ENCODE results near the gene ISLR2. TPM values are rescaled to one million over a fixed set of nuclear protein-coding genes. Genes with fewer than 3 reads are reported as not detected.

ISLR2 gene
- total RNA-seq, 1 donor from 2014 or later: 1.0 TPM

DNA sequence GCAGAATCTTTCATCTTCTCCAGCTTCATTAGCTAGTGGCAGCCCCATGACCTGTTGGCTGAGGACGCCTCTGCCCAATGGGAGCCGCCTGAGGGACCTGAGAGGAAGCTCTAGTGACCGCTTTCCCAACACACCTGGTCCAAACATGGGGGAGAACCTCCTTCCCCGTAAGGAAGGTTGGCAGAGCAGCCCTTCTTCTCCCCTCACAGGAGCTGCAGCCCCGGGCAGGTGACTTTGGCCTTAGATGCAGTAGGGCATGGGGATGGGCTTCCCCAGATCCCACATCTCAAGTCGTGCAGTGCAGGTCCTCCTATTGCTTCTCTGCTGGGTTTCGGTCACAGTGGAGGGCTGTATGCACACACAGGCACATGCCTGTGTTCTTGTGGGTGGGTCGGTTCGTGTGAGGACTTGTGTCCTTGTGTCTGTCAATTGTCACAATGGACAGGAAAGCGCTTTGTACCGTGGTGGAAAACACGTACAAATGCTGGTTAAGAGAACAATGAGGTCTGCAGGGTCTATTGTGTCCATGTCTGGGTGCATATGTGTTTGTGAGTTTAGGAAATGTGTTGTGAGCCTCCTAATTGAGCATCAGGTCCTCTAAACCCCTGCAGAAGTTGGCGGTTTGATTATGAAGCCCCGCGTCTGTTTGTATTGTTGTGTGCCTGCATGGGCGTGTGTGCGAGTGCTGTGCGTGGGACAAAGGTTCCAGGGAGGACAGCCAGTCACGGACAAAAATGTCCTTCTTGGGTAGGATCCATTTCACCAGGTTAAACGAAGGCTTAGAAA lies 1.4 kb downstream of the ISLR2 start:
- Histone ChIP-seq H3K4me3 (ENCODE audit: low read depth, low read length) (no peak overlapping the region), H3K27me3 (ENCODE audit: control insufficient read depth, insufficient read depth, low read length) (peaks cover 92% of the 10 kb centered on the region), H3K36me3 (ENCODE audit: control insufficient read depth, insufficient read depth, low read length) (no peaks in the 10 kb centered on the region)
- no peak for DNase-seq (ENCODE audit: low read depth)
- TF ChIP-seq, protein P1, sequence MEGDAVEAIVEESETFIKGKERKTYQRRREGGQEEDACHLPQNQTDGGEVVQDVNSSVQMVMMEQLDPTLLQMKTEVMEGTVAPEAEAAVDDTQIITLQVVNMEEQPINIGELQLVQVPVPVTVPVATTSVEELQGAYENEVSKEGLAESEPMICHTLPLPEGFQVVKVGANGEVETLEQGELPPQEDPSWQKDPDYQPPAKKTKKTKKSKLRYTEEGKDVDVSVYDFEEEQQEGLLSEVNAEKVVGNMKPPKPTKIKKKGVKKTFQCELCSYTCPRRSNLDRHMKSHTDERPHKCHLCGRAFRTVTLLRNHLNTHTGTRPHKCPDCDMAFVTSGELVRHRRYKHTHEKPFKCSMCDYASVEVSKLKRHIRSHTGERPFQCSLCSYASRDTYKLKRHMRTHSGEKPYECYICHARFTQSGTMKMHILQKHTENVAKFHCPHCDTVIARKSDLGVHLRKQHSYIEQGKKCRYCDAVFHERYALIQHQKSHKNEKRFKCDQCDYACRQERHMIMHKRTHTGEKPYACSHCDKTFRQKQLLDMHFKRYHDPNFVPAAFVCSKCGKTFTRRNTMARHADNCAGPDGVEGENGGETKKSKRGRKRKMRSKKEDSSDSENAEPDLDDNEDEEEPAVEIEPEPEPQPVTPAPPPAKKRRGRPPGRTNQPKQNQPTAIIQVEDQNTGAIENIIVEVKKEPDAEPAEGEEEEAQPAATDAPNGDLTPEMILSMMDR (IDR thresholded peaks at IDR 0.05; ENCODE audit: insufficient read depth, low read length, poor library complexity, severe bottlenecking): no peak

- no peak for DNase-seq (ENCODE audit: low read depth)
Measured at GRCh38 chr15:74132681-74133651, 2.6 kb downstream of the ISLR2 start.

DNA sequence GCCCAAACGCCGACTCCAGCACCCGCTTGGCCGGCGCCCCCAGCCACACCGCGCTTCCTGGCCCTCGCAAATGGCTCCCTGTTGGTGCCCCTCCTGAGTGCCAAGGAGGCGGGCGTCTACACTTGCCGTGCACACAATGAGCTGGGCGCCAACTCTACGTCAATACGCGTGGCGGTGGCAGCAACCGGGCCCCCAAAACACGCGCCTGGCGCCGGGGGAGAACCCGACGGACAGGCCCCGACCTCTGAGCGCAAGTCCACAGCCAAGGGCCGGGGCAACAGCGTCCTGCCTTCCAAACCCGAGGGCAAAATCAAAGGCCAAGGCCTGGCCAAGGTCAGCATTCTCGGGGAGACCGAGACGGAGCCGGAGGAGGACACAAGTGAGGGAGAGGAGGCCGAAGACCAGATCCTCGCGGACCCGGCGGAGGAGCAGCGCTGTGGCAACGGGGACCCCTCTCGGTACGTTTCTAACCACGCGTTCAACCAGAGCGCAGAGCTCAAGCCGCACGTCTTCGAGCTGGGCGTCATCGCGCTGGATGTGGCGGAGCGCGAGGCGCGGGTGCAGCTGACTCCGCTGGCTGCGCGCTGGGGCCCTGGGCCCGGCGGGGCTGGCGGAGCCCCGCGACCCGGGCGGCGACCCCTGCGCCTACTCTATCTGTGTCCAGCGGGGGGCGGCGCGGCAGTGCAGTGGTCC lies 3.5 kb downstream of the ISLR2 start:
- no peaks in the 10 kb centered on the region for H3K36me3 ChIP-seq (ENCODE audit: control insufficient read depth, insufficient read depth, low read length)
- H3K4me3 ChIP-seq (ENCODE audit: low read depth, low read length): no peak overlapping the region
- peaks cover 75% of the 10 kb centered on the region for H3K27me3 ChIP-seq (ENCODE audit: control insufficient read depth, insufficient read depth, low read length)
- TF ChIP-seq, protein P1 (IDR thresholded peaks at IDR 0.05; ENCODE audit: insufficient read depth, low read length, poor library complexity, severe bottlenecking): no peak
- no peak for DNase-seq (ENCODE audit: low read depth)

More at GRCh38 chr15:74132681-74133651, 2.6 kb downstream of the ISLR2 start:
- Histone ChIP-seq H3K36me3 (ENCODE audit: control insufficient read depth, insufficient read depth, low read length) (no peaks in the 10 kb centered on the region), H3K27me3 (ENCODE audit: control insufficient read depth, insufficient read depth, low read length) (peaks cover 83% of the 10 kb centered on the region), H3K4me3 (ENCODE audit: low read depth, low read length) (no peak overlapping the region)
- TF ChIP-seq, protein P1 (IDR thresholded peaks at IDR 0.05; ENCODE audit: insufficient read depth, low read length, poor library complexity, severe bottlenecking): no peak

GRCh38 chr15:74134387-74135027 lies 4.1 kb downstream of the ISLR2 start:
- no peak for DNase-seq (ENCODE audit: low read depth)
- peaks cover 68% of the 10 kb centered on the region for H3K27me3 ChIP-seq (ENCODE audit: control insufficient read depth, insufficient read depth, low read length)
- TF ChIP-seq, protein P1 (IDR thresholded peaks at IDR 0.05; ENCODE audit: insufficient read depth, low read length, poor library complexity, severe bottlenecking): peak; percentile 81
- H3K36me3 ChIP-seq (ENCODE audit: control insufficient read depth, insufficient read depth, low read length): no peaks in the 10 kb centered on the region
- H3K4me3 ChIP-seq (ENCODE audit: low read depth, low read length): no peak overlapping the region

- no peak for DNase-seq (ENCODE audit: low read depth)
- Histone ChIP-seq H3K27me3 (ENCODE audit: control insufficient read depth, insufficient read depth, low read length) (peaks cover 63% of the 10 kb centered on the region), H3K4me3 (ENCODE audit: low read depth, low read length) (no peak overlapping the region), H3K36me3 (ENCODE audit: control insufficient read depth, insufficient read depth, low read length) (no peaks in the 10 kb centered on the region)
- TF ChIP-seq, protein P1 (IDR thresholded peaks at IDR 0.05; ENCODE audit: insufficient read depth, low read length, poor library complexity, severe bottlenecking): no peak
Measured at GRCh38 chr15:74135041-74135565, 4.7 kb downstream of the ISLR2 start.
